ENCODE measurements around the gene MIB1.

- no peak for TF ChIP-seq CTCF (tag by site-specific recombination; IDR thresholded peaks at IDR 0.05)
- TF ChIP-seq ZNF266 (tag by site-specific recombination; IDR thresholded peaks at IDR 0.05; ENCODE audit: low read depth), result no peak
- no peak for TF ChIP-seq PATZ1 (tag by site-specific recombination; IDR thresholded peaks at IDR 0.05)
- TF ChIP-seq ZBTB7A (tag by site-specific recombination; IDR thresholded peaks at IDR 0.05; ENCODE audit: low read depth), result no peak
- no peak for TF ChIP-seq ZNF184 (tag by site-specific recombination; IDR thresholded peaks at IDR 0.05)
- no peak for TF ChIP-seq ZNF776 (tag by site-specific recombination; IDR thresholded peaks at IDR 0.05; ENCODE audit: borderline replicate concordance)
- TF ChIP-seq ZNF530 (tag by site-specific recombination; IDR thresholded peaks at IDR 0.05; ENCODE audit: low read depth), result no peak
Measured at GRCh38 chr18:21910906-21911305, 170.3 kb downstream of the MIB1 start.

Measured in HEK293 (cell line).